OCI-LY7 (cell line): ENCODE data around the gene TPR. TPM values are rescaled to one million over a fixed set of nuclear protein-coding genes. Genes with fewer than 3 reads are reported as not detected.

Source experiments
- BruUV-seq: library from RNA; stranded (reverse); fragments of 400-500 nt; replicated peaks from 2 replicates; lab custom pipeline; 2021; lab: Mats Ljungman, UMichigan
- CTCF ChIA-PET: fragments of 300-600 bp; sonication (Branson Sonifier 250); formaldehyde crosslinking; loops from one replicate; lab custom pipeline; 2022; ENCODE audit warnings: antibody characterized with exemption; ENCODE audit not compliant: unreplicated experiment; lab: Charles Lee
- POLR2A ChIA-PET: fragments of 300-600 bp; sonication (Branson Sonifier 250); formaldehyde crosslinking; loops from one replicate; lab custom pipeline; 2022; ENCODE audit warnings: antibody characterized with exemption; lab: Charles Lee
- DNase-seq: peaks from one replicate; pipeline ENCODE4 v3.0.0-alpha.2; 2015; ENCODE audit warnings: low spot score
- H2AFZ ChIP-seq: fragments of 200-600 bp; sonication (generic), shearing (Covaris generic); 2 replicates; pipeline ENCODE4 v1.6.1; 2014; ENCODE audit warnings: mild to moderate bottlenecking, antibody characterized with exemption, low read length, moderate library complexity
- H3K27ac ChIP-seq: fragments of 200-600 bp; sonication (generic); 2 replicates; pipeline ENCODE4 v1.5.1; 2014; ENCODE audit warnings: mixed run types, low read depth, mild to moderate bottlenecking, moderate library complexity, low read length, inconsistent platforms; ENCODE audit not compliant: poor library complexity, severe bottlenecking
- H3K36me3 ChIP-seq: fragments of 200-600 bp; sonication (generic); 2 replicates; pipeline ENCODE4 v1.6.1; 2014; ENCODE audit warnings: mild to moderate bottlenecking, antibody characterized with exemption, low read length, moderate library complexity, mixed read lengths; ENCODE audit not compliant: insufficient read depth
- H3K4me1 ChIP-seq: fragments of 200-600 bp; sonication (generic); 2 replicates; pipeline ENCODE4 v1.5.1; 2014; ENCODE audit warnings: mild to moderate bottlenecking, low read length; ENCODE audit not compliant: insufficient read depth, poor library complexity, severe bottlenecking
- H3K4me2 ChIP-seq: fragments of 200-600 bp; sonication (generic); 2 replicates; pipeline ENCODE4 v1.6.1; 2014; ENCODE audit warnings: mild to moderate bottlenecking, low read length
- H3K4me3 ChIP-seq: fragments of 200-600 bp; sonication (generic); 2 replicates; pipeline ENCODE4 v1.5.1; 2014; ENCODE audit warnings: mild to moderate bottlenecking, low read depth, low read length; ENCODE audit not compliant: poor library complexity, severe bottlenecking
- H3K79me2 ChIP-seq: fragments of 200-600 bp; sonication (generic); 2 replicates; pipeline ENCODE4 v1.6.1; 2016; ENCODE audit warnings: low read depth, mild to moderate bottlenecking, low read length, moderate library complexity, mixed read lengths; ENCODE audit not compliant: insufficient read depth
- H3K9me2 ChIP-seq: fragments of 200-600 bp; sonication (generic); 2 replicates; pipeline ENCODE4 v1.6.1; 2016; ENCODE audit warnings: mild to moderate bottlenecking, low read length, mixed read lengths; ENCODE audit not compliant: insufficient read depth
- H3K9me3 ChIP-seq: fragments of 200-600 bp; sonication (generic); 2 replicates; pipeline ENCODE4 v1.6.1; 2014; ENCODE audit warnings: mild to moderate bottlenecking, mixed run types, low read length, mixed read lengths
- H4K20me1 ChIP-seq: fragments of 200-600 bp; sonication (generic); 2 replicates; pipeline ENCODE4 v1.6.1; 2014; ENCODE audit warnings: mild to moderate bottlenecking, antibody characterized with exemption, low read length, moderate library complexity, mixed read lengths; ENCODE audit not compliant: insufficient read depth
- CTCF ChIP-seq: fragments of 200-600 bp; sonication (generic); conservative IDR thresholded peaks from 2 replicates; pipeline ENCODE4 v1.5.1; 2014; ENCODE audit warnings: mild to moderate bottlenecking, antibody characterized with exemption, low read length, moderate library complexity, mixed read lengths
- EZH2phosphoT487 ChIP-seq: fragments of 200-600 bp; sonication (generic); IDR thresholded peaks from 2 replicates; pipeline ENCODE4 v1.6.1; 2018; ENCODE audit warnings: low read depth, borderline replicate concordance, mild to moderate bottlenecking, mixed run types, antibody characterized with exemption, low read length, moderate library complexity, mixed read lengths
- intact Hi-C: fragments of 100-400 bp; cut with micrococcal nuclease; formaldehyde crosslinking; loops from one replicate; pipeline ENCODE4 v1.10.0; 2022; ENCODE audit not compliant: unreplicated experiment
- total RNA-seq, 2 experiments: library from RNA; depleted of rRNA in 1 of 2; stranded (reverse); fragments of >200 nt in 1 of 2; shearing (Covaris generic) in 1 of 2; gene quantifications; 2 replicates each; pipeline ENCODE4 v1.2.3, GENCODE V29; 2014 to 2022

TPR gene
- total RNA-seq, 2 experiments from 2014 or later, result 92.1 to 136 TPM

DNA sequence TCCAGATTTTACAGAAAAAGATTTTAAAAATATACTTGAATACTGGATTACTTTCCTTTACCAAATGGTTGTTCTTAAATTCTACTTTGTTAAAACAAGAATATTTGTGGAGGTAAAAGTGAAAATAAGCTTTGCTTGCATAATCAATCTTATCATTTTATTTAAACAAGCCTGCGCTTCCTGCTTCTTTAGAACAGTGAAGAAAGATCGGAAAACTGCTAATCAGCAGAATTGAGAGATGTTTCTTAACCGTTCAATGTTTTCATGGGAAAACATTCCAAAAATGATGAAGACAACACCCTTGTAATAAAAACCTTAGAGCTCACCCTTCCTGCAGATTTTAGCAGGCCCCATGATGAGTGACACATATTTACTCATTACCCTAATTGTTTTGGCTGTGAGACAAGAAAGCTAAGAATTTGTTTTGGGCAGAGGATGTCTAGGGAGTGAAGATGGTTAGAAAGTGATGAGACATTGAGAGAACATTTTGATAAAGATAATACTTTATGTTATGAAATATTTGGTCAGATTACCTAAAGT, 72.6 kb downstream of the TPR start:
- no TSS peak for BruUV-seq
- no peaks in the 10 kb centered on the region for H3K9me2 ChIP-seq
- H3K4me3 ChIP-seq, result no peak overlapping the region
- no peak overlapping the region for H3K4me2 ChIP-seq
- no peaks in the 10 kb centered on the region for H3K4me1 ChIP-seq
- no peak overlapping the region for H2AFZ ChIP-seq
- H3K79me2 ChIP-seq, result no peaks in the 10 kb centered on the region
- ChIA-PET POLR2A (interaction anchor here (0.7 to 1.2 kb wide), 2 partner anchors 12 to 13 kb away, joined by 3 read pairs; no protein-coding TSS in a partner anchor), CTCF (no interaction called here)
- H4K20me1 ChIP-seq, result no peaks in the 10 kb centered on the region
- no peaks in the 10 kb centered on the region for H3K36me3 ChIP-seq
- no peak for DNase-seq
- TF ChIP-seq EZH2phosphoT487 (no peak), CTCF (no peak)
- H3K9me3 ChIP-seq, result no peaks in the 10 kb centered on the region
- intact Hi-C loops, result no loop called here
- H3K27ac ChIP-seq, result no peak overlapping the region

GRCh38 chr1:186301448-186301847, 73.6 kb downstream of the TPR start:
- Histone ChIP-seq H3K4me1 (no peaks in the 10 kb centered on the region), H3K4me3 (no peak overlapping the region), H4K20me1 (no peaks in the 10 kb centered on the region), H3K27ac (no peak overlapping the region), H3K9me3 (no peaks in the 10 kb centered on the region), H3K9me2 (no peaks in the 10 kb centered on the region), H2AFZ (no peak overlapping the region), H3K36me3 (no peaks in the 10 kb centered on the region), H3K4me2 (no peak overlapping the region), H3K79me2 (no peaks in the 10 kb centered on the region)
- ChIA-PET CTCF (no interaction called here), POLR2A (interaction anchor here (0.5 to 1.2 kb wide), 3 partner anchors 12 to 218 kb away, joined by 3 to 4 read pairs (median 3); no protein-coding TSS in a partner anchor)
- no peak for DNase-seq
- intact Hi-C loops, result no loop called here
- no peak for TF ChIP-seq CTCF
- BruUV-seq, result no TSS peak

DNA sequence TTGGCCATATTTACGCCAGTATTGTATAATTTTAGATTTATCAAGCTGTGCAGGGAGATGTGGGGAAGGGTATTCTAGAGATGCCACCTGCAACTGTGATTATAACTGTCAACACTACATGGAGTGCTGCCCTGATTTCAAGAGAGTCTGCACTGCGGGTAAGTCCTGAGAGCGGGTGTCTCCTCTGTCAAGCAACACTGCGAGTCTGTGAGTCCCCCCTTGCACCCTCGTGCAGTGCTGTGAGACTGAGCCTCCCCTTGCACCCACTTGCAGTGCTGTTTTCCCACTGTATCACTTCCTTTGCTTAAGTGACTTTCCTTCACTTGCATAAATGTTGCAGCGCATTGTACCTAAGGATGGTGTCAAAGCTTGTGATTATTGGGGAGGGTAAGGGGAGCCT, 75.0 kb downstream of the TPR start:
- intact Hi-C loops, result no loop called here
- no peaks in the 10 kb centered on the region for H3K79me2 ChIP-seq

More for the DNA sequence above, 75.0 kb downstream of the TPR start:
- ChIA-PET CTCF (no interaction called here), POLR2A (interaction anchor here (0.7 to 2.3 kb wide), 3 partner anchors 9 to 1155 kb away, joined by 3 to 8 read pairs (median 7); no protein-coding TSS in a partner anchor)
- TF ChIP-seq EZH2phosphoT487 (no peak), CTCF (no peak)
- Histone ChIP-seq H3K4me1 (no peaks in the 10 kb centered on the region), H3K4me2 (no peak overlapping the region), H3K4me3 (no peak overlapping the region), H3K27ac (no peak overlapping the region), H3K36me3 (no peaks in the 10 kb centered on the region), H2AFZ (no peak overlapping the region), H3K9me3 (no peaks in the 10 kb centered on the region), H4K20me1 (no peaks in the 10 kb centered on the region), H3K9me2 (no peaks in the 10 kb centered on the region)
- BruUV-seq, result no TSS peak
- DNase-seq, result no peak
